SK-N-SH (cell line): ENCODE results near the gene CX3CR1. TPM values are rescaled to one million over a fixed set of nuclear protein-coding genes. Genes with fewer than 3 reads are reported as not detected.

Source experiments
- CTCF ChIA-PET: fragments of 300-600, 350-600 bp; formaldehyde crosslinking; extraction: SDS; loops from one replicate; lab custom pipeline; 2021; lab: Yijun Ruan, JAX
- POLR2A ChIA-PET: fragments of 350-600 bp; sonication (Branson Sonifier 250); formaldehyde crosslinking; extraction: SDS; loops from one replicate; lab custom pipeline; 2020; ENCODE audit warnings: antibody characterized with exemption, inconsistent platforms; lab: Yijun Ruan, JAX
- DNase-seq: peaks from one replicate; pipeline ENCODE4 v3.0.0; 2012
- H2AFZ ChIP-seq: fragments of 200-600 bp; sonication (generic); 2 replicates; pipeline ENCODE4 v1.8.1; 2016; ENCODE audit warnings: antibody characterized with exemption, mild to moderate bottlenecking, low read depth
- H3F3A ChIP-seq: fragments of 200-600 bp; sonication (generic); replicated peaks from 2 replicates; pipeline ENCODE3; 2016; ENCODE audit warnings: antibody characterized with exemption, mild to moderate bottlenecking; ENCODE audit not compliant: insufficient read depth
- H3K27ac ChIP-seq, 2 experiments: fragments of 200-500 bp in 1 of 2; fragments of 200-600 bp in 1 of 2; sonication (Bioruptor generic) in 1 of 2; sonication (generic), shearing (Covaris generic) in 1 of 2; 2 replicates each; pipeline versions ENCODE4 v1.5.1 to v1.6.1; 2014 to 2016; ENCODE audit warnings: low read depth in 2 of 2, inconsistent platforms in 1 of 2, low read length in 1 of 2, mild to moderate bottlenecking in 1 of 2, mixed read lengths in 1 of 2
- H3K27me3 ChIP-seq: fragments of 200-600 bp; sonication (generic), shearing (Covaris generic); 2 replicates; pipeline ENCODE4 v1.6.1; 2016; ENCODE audit warnings: mixed run types; ENCODE audit not compliant: insufficient read depth
- H3K36me3 ChIP-seq, 2 experiments: fragments of 200-500 bp in 1 of 2; fragments of 200-600 bp in 1 of 2; sonication (Bioruptor generic) in 1 of 2; sonication (generic) in 1 of 2; replicated peaks in 1 of 2; 2 replicates each; pipeline versions ENCODE3 to v1.5.1; 2014 to 2016; ENCODE audit warnings: low read length in 1 of 2, mild to moderate bottlenecking in 1 of 2; ENCODE audit not compliant: insufficient read depth in 2 of 2, control insufficient read depth in 1 of 2
- H3K4me1 ChIP-seq, 2 experiments: fragments of 200-500 bp in 1 of 2; fragments of 200-600 bp in 1 of 2; sonication (Bioruptor generic) in 1 of 2; sonication (generic), shearing (Covaris generic) in 1 of 2; 2 replicates each; pipeline versions ENCODE4 v1.5.1 to v1.6.1; 2014 to 2016; ENCODE audit warnings: low read depth in 1 of 2, low read length in 1 of 2, mixed run types in 1 of 2; ENCODE audit not compliant: insufficient read depth in 2 of 2, control insufficient read depth in 1 of 2
- H3K4me2 ChIP-seq: fragments of 200-600 bp; sonication (generic), shearing (Covaris generic); 2 replicates; pipeline ENCODE4 v1.6.1; 2017; ENCODE audit warnings: mixed run types
- H3K4me3 ChIP-seq, 2 experiments: fragments of 200-500 bp in 1 of 2; fragments of 200-600 bp in 1 of 2; sonication (Bioruptor generic) in 1 of 2; sonication (generic), shearing (Covaris generic) in 1 of 2; 2 replicates each; pipeline versions ENCODE4 v1.5.1 to v1.8.1; 2014 to 2016; ENCODE audit warnings: low read depth in 2 of 2, inconsistent platforms in 1 of 2, low read length in 1 of 2, mild to moderate bottlenecking in 1 of 2, mixed read lengths in 1 of 2, moderate library complexity in 1 of 2
- H3K79me2 ChIP-seq: fragments of 200-600 bp; sonication (generic); 2 replicates; pipeline ENCODE4 v1.8.1; 2017; ENCODE audit warnings: mild to moderate bottlenecking; ENCODE audit not compliant: insufficient read depth
- H3K9ac ChIP-seq: fragments of 200-600 bp; sonication (generic); 2 replicates; pipeline ENCODE4 v1.6.1; 2017; ENCODE audit warnings: mixed run types
- H3K9me2 ChIP-seq: fragments of 200-600 bp; sonication (generic); 2 replicates; pipeline ENCODE4 v1.6.1; 2017; ENCODE audit warnings: mixed run types
- H3K9me3 ChIP-seq: fragments of 200-600 bp; sonication (generic); 2 replicates; pipeline ENCODE4 v1.6.1; 2017; ENCODE audit warnings: mixed run types, mild to moderate bottlenecking, moderate library complexity
- H4K20me1 ChIP-seq: fragments of 200-600 bp; sonication (generic); 2 replicates; pipeline ENCODE4 v1.6.1; 2017; ENCODE audit warnings: mild to moderate bottlenecking, mixed run types; ENCODE audit not compliant: insufficient read depth
- ELF1 ChIP-seq: IDR thresholded peaks from 2 replicates; pipeline ENCODE4 v1.4.0; 2012
- EZH2phosphoT487 ChIP-seq: fragments of 200-600 bp; sonication (generic); IDR thresholded peaks from 2 replicates; pipeline ENCODE4 v1.6.1; 2017; ENCODE audit warnings: low read depth, mixed run types, mild to moderate bottlenecking, antibody characterized with exemption, moderate library complexity, borderline replicate concordance
- FOXJ3 ChIP-seq: sonication (generic); formaldehyde crosslinking; IDR thresholded peaks from 2 replicates; pipeline ENCODE4 v1.5.1; 2020; ENCODE audit warnings: mild to moderate bottlenecking, missing genetic modification reagents
- GABPA ChIP-seq: IDR thresholded peaks from 2 replicates; pipeline ENCODE4 v1.4.0; 2012; ENCODE audit warnings: low read depth, mild to moderate bottlenecking
- JUND ChIP-seq: IDR thresholded peaks from 2 replicates; pipeline ENCODE4 v1.4.0; 2012
- MEF2A ChIP-seq: IDR thresholded peaks from 2 replicates; pipeline ENCODE4 v1.4.0; 2012; ENCODE audit warnings: low read depth, borderline replicate concordance
- NFIC ChIP-seq: IDR thresholded peaks from 2 replicates; pipeline ENCODE4 v1.4.0; 2012; ENCODE audit warnings: borderline replicate concordance
- RAD21 ChIP-seq: IDR thresholded peaks from 2 replicates; pipeline ENCODE4 v1.6.1; 2012; ENCODE audit warnings: mild to moderate bottlenecking, low read length
- RCOR1 ChIP-seq: fragments of 150-350 bp; IDR thresholded peaks from 2 replicates; pipeline ENCODE4 v1.6.1; 2017; ENCODE audit warnings: antibody characterized with exemption, low read length
- TCF12 ChIP-seq: IDR thresholded peaks from 2 replicates; pipeline ENCODE4 v1.4.0; 2012
- TEAD4 ChIP-seq: IDR thresholded peaks from 2 replicates; pipeline ENCODE4 v1.4.0; 2012; ENCODE audit warnings: mild to moderate bottlenecking, borderline replicate concordance; ENCODE audit not compliant: insufficient read depth
- WGBS: methylation state at CpG from one replicate; pipeline ENCODE4 v1.1.6; 2017; ENCODE audit warnings: low lambda C conversion rate; 5-methylcytosine and 5-hydroxymethylcytosine counted together
- polyA plus RNA-seq, 3 experiments: library from polyadenylated mRNA; depleted of rRNA; stranded (reverse); fragments of >200 nt; gene quantifications; 2 replicates each; pipeline ENCODE4 v1.2.3, GENCODE V29; 2012
- TF ChIP-seq, protein P1 (sequence below): IDR thresholded peaks from 2 replicates; pipeline ENCODE4; 2012
- TF ChIP-seq, protein P2 (sequence below): IDR thresholded peaks from 2 replicates; pipeline ENCODE4 v1.4.0; 2012; ENCODE audit warnings: low read depth
- TF ChIP-seq, protein P3 (sequence below): fragments of 150-350 bp; IDR thresholded peaks from 2 replicates; pipeline ENCODE4 v1.6.1; 2016; ENCODE audit warnings: mild to moderate bottlenecking, low read depth, low read length
- TF ChIP-seq, protein P4 (sequence below): fragments of 200-600 bp; sonication (generic); IDR thresholded peaks from 2 replicates; pipeline ENCODE4 v1.6.1; 2017; ENCODE audit warnings: antibody characterized with exemption, mild to moderate bottlenecking, moderate library complexity

CX3CR1 gene
- polyA plus RNA-seq, 1 of the 3 experiments (the other 2 are of a cell fraction), result not detected

DNA sequence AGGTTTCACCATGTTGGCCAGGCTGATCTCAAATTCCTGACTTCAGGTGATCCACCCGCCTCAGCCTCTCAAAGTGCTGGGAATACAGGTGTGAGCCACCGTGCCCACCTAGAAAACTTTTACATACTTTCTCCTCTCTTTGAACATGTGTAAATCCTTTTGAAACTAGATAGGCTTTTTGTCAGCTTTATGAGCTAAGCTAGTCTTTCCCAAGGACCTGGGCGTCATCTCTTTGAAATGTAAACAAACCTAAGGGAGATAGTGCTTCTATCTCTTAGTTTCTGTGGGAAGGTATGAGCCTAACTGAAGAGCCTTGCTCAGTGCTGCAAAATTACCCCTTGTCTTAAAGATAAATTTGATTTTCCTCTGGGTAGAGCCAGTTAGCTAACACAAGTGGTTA lies 4.8 kb downstream of the CX3CR1 start:
- Histone ChIP-seq H2AFZ (no peak overlapping the region), H3K4me3 (no peak overlapping the region)
- 51% methylated on average over 3 of the region's 3 CpGs for WGBS

GRCh38 chr3:39273119-39273518 lies 6.7 kb downstream of the CX3CR1 start:
- Histone ChIP-seq H3K9me3 (no peaks in the 10 kb centered on the region), H3K4me3 (no peak overlapping the region), H3K36me3 (no peaks in the 10 kb centered on the region), H3K4me1 (no peaks in the 10 kb centered on the region), H3K79me2 (no peaks in the 10 kb centered on the region), H3F3A (no peaks in the 10 kb centered on the region), H3K27ac (no peak overlapping the region), H3K9ac (no peak overlapping the region), H4K20me1 (no peaks in the 10 kb centered on the region), H3K27me3 (peaks cover 8% of the 10 kb centered on the region; the same call in 1 of the 2 replicates), H2AFZ (no peak overlapping the region), H3K9me2 (no peaks in the 10 kb centered on the region), H3K4me2 (no peak overlapping the region)
- ChIA-PET POLR2A (no interaction called here), CTCF (interaction anchor here (1.6 to 3.7 kb wide), 2 partner anchors 15 to 19 kb away, joined by 7 to 24 read pairs; no protein-coding TSS in a partner anchor)
- TF ChIP-seq, protein P1, sequence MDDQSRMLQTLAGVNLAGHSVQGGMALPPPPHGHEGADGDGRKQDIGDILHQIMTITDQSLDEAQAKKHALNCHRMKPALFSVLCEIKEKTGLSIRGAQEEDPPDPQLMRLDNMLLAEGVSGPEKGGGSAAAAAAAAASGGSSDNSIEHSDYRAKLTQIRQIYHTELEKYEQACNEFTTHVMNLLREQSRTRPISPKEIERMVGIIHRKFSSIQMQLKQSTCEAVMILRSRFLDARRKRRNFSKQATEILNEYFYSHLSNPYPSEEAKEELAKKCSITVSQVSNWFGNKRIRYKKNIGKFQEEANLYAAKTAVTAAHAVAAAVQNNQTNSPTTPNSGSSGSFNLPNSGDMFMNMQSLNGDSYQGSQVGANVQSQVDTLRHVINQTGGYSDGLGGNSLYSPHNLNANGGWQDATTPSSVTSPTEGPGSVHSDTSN, result no peak
- TF ChIP-seq RAD21 (no peak), FOXJ3 (CRISPR knock-in tag) (no peak), EZH2phosphoT487 (no peak), ELF1 (no peak), TEAD4 (no peak), MEF2A (no peak), JUND (no peak), NFIC (no peak), RCOR1 (no peak)
- TF ChIP-seq, protein P2, sequence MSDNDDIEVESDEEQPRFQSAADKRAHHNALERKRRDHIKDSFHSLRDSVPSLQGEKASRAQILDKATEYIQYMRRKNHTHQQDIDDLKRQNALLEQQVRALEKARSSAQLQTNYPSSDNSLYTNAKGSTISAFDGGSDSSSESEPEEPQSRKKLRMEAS, result no peak
- no peak for DNase-seq
- 35% methylated on average over 2 of the region's 3 CpGs for WGBS

More for the DNA sequence above, 4.8 kb downstream of the CX3CR1 start:
- TF ChIP-seq, protein P3, sequence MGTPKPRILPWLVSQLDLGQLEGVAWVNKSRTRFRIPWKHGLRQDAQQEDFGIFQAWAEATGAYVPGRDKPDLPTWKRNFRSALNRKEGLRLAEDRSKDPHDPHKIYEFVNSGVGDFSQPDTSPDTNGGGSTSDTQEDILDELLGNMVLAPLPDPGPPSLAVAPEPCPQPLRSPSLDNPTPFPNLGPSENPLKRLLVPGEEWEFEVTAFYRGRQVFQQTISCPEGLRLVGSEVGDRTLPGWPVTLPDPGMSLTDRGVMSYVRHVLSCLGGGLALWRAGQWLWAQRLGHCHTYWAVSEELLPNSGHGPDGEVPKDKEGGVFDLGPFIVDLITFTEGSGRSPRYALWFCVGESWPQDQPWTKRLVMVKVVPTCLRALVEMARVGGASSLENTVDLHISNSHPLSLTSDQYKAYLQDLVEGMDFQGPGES, result no peak
- no peak for TF ChIP-seq TCF12
- no peak for TF ChIP-seq GABPA
- TF ChIP-seq, protein P4, sequence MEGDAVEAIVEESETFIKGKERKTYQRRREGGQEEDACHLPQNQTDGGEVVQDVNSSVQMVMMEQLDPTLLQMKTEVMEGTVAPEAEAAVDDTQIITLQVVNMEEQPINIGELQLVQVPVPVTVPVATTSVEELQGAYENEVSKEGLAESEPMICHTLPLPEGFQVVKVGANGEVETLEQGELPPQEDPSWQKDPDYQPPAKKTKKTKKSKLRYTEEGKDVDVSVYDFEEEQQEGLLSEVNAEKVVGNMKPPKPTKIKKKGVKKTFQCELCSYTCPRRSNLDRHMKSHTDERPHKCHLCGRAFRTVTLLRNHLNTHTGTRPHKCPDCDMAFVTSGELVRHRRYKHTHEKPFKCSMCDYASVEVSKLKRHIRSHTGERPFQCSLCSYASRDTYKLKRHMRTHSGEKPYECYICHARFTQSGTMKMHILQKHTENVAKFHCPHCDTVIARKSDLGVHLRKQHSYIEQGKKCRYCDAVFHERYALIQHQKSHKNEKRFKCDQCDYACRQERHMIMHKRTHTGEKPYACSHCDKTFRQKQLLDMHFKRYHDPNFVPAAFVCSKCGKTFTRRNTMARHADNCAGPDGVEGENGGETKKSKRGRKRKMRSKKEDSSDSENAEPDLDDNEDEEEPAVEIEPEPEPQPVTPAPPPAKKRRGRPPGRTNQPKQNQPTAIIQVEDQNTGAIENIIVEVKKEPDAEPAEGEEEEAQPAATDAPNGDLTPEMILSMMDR, result no peak
- TF ChIP-seq, all 33 proteins: peak for 0
- no peak overlapping the region for H3K4me2 ChIP-seq
- H3K9me3 ChIP-seq, result no peaks in the 10 kb centered on the region
- H4K20me1 ChIP-seq, result no peaks in the 10 kb centered on the region
- H3K9ac ChIP-seq, result no peak overlapping the region
- H3K79me2 ChIP-seq, result no peaks in the 10 kb centered on the region
- DNase-seq, result no peak
- H3F3A ChIP-seq, result no peaks in the 10 kb centered on the region
- no peaks in the 10 kb centered on the region for H3K36me3 ChIP-seq
- H3K4me1 ChIP-seq, result no peaks in the 10 kb centered on the region
- peaks cover 8% of the 10 kb centered on the region; the same call in 1 of the 2 replicates for H3K27me3 ChIP-seq
- no peaks in the 10 kb centered on the region for H3K9me2 ChIP-seq
- POLR2A ChIA-PET, result no interaction called here
- CTCF ChIA-PET, result interaction anchor here (6.3 kb wide), 1 partner anchor 16 kb away, joined by 94 read pairs; no protein-coding TSS in a partner anchor
- no peak overlapping the region for H3K27ac ChIP-seq
